ENCODE data around the gene BIN1.

- TF ChIP-seq CTCF (IDR thresholded peaks at IDR 0.05) (no peak), EZH2 (IDR thresholded peaks at IDR 0.05) (no peak)
These were observed 45.3 kb downstream of the BIN1 start for GRCh38 chr2:127061375-127062273.

All from neural progenitor cell (in vitro differentiated cells).